ENCODE results near the gene NCAPH2. TPM values are rescaled to one million over a fixed set of nuclear protein-coding genes. Genes with fewer than 3 reads are reported as not detected.

Gene NCAPH2
- total RNA-seq, 1 experiment from 2014 or later = 80.3 TPM

- no peak for DNase-seq (ENCODE audit: low spot score)
- in situ Hi-C loops (cut with HindIII; ENCODE audit: low sequenced_read_pairs) = no loop called here
Measured at GRCh38 chr22:50542416-50542927, 34.4 kb downstream of the NCAPH2 start.

DNA sequence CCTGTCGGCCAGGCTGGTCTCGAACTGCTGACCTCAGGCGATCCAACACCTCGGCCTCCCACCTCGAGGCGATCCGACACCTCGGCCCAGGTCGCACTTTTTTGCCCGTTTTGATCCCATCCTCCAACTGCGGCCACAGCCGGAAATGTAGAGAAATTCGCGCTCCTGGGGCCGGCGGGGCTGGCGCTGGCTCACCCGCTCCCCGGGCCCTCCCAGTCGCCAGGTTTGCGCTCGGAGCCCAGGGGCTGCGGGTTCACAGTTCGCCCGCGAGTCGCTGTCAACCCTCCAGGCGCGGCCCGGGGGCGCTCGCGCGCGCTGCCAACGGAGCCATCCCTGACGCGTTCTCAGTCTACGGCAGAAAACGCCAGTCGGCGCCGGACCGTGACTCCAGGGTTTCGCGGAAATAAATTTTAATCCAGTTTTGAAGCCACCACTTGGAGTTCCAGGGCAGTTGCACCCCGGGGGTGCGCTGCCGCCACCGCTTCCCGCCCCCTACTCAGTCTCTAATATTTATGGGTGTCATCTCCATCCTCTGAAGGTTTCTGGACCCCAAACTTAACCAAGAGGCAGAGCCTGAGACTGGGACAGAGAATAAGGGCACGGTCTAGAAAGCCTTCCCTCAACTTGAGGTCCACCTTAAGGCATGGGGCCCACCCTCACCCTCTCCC lies 36.2 kb downstream of the NCAPH2 start:
- DNase-seq (ENCODE audit: low spot score) = peak; percentile 48
- in situ Hi-C loops (cut with HindIII; ENCODE audit: low sequenced_read_pairs) = no loop called here

GRCh38 chr22:50544746-50545253 lies 36.8 kb downstream of the NCAPH2 start:
- in situ Hi-C loops (cut with HindIII; ENCODE audit: low sequenced_read_pairs) = no loop called here
- DNase-seq (ENCODE audit: low spot score) = peak; percentile 32

- in situ Hi-C loops (cut with HindIII; ENCODE audit: low sequenced_read_pairs) = no loop called here
- DNase-seq (ENCODE audit: low spot score) = no peak
Measured at GRCh38 chr22:50545522-50546325, 37.7 kb downstream of the NCAPH2 start, which contains the start of gene KLHDC7B. Gene KLHDC7B, plus strand, starts transcription at chr22:50545899. Its CDS starts 345 bp downstream, at chr22:50546244.

DNA sequence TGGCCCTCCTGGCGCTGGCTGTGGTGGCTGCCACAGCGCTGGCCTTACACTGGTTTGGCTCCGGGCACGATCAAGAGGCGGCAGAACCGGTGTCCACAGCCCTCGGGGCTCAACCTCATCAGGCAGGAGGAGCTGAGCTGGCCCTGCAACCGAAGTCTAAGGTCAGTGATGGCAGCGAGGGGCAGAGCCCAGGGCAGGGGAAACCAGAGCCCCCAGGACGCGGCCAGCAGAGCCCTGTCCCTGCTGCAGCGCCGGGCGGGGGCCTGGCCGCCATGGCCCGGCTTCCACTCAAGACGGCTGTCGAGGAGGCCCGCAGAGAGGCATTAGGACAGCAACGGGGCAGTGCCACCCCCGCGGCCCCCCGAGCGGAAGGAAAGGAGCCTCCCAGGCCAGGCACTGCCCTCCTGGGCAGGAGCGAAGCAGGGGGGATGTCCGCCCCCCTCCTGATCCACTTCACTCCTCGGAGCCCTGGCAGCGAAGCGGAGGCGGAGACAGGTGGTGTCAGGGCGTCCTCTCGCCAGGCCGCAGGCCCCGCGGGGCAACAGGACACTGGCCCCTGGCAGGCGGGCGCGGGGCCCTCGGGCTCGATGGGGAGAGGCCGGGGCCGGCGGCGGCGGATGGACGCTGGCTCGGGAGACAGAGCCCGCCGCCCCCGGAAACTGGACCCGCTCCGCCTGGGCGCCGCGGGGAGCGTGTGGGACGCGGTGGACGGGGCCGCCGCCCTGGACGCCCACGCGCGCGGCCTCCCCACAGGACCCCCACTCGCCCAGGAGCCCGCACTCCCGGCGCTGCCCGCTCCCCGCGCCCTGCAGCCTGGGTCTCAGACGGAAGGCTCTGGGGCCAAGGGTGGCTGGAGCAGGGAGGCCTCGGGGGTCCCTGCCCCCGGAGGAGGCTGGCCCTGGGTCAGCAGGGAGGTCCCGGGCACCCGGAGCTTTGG lies 38.6 kb downstream of the NCAPH2 start:
- in situ Hi-C loops (cut with HindIII; ENCODE audit: low sequenced_read_pairs) = no loop called here
- no peak for DNase-seq (ENCODE audit: low spot score)

- in situ Hi-C loops (cut with HindIII; ENCODE audit: low sequenced_read_pairs) = no loop called here
- no peak for DNase-seq (ENCODE audit: low spot score)
Measured at GRCh38 chr22:50547263-50547985, 39.4 kb downstream of the NCAPH2 start.

DNA sequence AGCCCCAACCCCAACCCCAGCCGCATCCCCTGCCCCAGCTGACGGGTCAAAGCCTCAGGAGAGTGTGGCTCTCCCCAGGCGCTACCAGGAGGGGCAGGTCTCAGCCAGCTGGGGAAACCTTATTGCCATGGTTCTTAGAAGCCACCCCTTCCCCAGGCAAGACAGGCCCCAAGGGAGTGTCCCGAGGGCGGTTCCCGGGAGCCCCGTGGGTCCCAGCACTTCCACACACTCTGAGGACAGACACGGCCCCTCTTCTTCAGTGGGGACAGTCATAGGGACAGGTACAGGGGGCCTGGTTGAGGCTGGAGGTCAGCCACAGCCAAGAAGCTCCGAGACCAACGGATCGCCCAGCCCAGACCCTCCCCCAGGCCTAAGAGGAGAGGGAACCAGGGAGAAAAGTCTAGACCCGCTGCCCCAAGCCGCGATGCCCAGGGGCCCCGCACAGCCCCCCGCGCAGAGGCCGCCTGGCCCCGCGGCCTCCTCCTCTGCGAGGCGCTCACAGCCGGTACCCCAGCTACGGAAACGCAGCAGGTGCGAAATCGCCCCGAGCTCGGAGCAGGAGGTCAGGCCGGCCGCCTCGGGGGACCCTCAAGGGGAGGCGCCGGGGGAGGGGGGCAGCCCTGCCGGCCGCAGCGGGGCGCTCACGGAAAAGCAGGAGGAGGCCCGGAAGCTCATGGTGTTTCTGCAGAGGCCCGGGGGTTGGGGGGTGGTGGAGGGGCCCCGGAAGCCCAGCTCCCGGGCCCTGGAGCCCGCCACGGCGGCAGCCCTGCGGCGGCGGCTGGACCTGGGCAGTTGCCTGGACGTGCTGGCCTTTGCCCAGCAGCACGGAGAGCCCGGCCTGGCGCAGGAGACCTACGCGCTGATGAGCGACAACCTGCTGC lies 40.3 kb downstream of the NCAPH2 start:
- in situ Hi-C loops (cut with HindIII; ENCODE audit: low sequenced_read_pairs) = no loop called here
- no peak for DNase-seq (ENCODE audit: low spot score)

DNA sequence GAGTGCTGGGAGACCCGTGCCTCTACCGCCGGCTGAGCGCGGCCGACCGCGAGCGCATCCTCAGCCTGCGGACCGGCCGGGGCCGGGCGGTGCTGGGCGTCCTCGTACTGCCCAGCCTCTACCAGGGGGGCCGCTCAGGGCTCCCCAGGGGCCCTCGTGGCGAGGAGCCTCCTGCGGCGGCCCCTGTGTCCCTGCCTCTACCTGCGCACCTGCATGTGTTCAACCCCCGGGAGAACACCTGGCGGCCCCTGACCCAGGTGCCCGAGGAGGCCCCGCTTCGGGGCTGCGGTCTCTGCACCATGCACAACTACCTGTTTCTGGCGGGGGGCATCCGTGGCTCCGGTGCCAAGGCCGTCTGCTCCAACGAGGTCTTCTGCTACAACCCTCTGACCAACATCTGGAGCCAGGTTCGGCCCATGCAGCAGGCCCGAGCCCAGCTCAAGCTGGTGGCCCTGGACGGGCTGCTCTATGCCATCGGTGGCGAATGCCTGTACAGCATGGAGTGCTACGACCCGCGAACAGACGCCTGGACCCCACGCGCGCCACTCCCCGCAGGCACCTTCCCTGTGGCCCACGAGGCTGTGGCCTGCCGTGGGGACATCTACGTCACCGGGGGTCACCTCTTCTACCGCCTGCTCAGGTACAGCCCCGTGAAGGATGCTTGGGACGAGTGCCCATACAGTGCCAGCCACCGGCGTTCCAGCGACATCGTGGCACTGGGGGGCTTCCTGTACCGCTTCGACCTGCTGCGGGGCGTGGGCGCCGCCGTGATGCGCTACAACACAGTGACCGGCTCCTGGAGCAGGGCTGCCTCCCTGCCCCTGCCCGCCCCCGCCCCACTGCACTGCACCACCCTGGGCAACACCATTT lies 41.1 kb downstream of the NCAPH2 start:
- no peak for DNase-seq (ENCODE audit: low spot score)
- in situ Hi-C loops (cut with HindIII; ENCODE audit: low sequenced_read_pairs) = no loop called here

DNA sequence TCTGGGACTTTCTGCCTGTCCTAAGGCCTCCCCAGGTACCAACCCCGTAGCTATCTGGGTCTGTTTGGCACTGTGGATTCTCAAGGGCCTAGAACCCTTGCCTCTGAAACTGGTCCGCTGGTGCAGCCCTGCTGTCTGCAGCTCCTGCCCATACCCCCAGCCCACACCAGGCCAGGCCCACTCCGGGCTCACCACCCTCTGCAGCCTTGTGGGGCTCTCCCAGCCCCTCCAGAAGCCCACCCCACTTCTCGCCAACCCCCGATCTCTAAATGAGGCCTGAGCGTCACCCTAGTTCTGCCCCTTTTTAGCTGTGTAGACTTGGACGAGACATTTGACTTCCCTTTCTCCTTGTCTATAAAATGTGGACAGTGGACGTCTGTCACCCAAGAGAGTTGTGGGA lies 42.4 kb downstream of the NCAPH2 start:
- DNase-seq (ENCODE audit: low spot score) = no peak
- in situ Hi-C loops (cut with HindIII; ENCODE audit: low sequenced_read_pairs) = no loop called here

GRCh38 chr22:50551160-50551752 lies 43.2 kb downstream of the NCAPH2 start:
- DNase-seq (ENCODE audit: low spot score) = no peak
- in situ Hi-C loops (cut with HindIII; ENCODE audit: low sequenced_read_pairs) = no loop called here

- no peak for DNase-seq (ENCODE audit: low spot score)
Measured at GRCh38 chr22:50553310-50553709, 45.3 kb downstream of the NCAPH2 start.

DNA sequence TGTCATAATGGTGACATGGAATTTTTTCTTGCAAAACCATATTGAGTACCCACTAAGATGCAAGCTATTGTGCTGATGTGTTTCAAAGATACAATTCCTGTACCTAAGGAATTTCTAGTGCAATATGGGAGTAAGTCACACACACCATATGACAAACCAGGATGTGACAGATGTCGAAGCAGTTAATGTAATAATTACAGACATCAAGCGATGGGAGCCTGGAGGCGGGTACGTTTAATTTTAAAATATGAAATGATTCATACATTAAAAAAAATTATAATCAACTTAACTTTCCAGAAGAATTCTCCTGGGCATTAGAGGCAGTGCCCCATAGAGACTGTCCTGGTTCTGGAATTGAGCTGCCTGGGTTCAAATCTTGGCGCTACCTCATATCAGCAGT lies 48.7 kb downstream of the NCAPH2 start:
- DNase-seq (ENCODE audit: low spot score) = no peak
- in situ Hi-C loops (cut with HindIII; ENCODE audit: low sequenced_read_pairs) = no loop called here

More at GRCh38 chr22:50553310-50553709, 45.3 kb downstream of the NCAPH2 start:
- in situ Hi-C loops (cut with HindIII; ENCODE audit: low sequenced_read_pairs) = no loop called here

GRCh38 chr22:50560034-50560433 lies 52.0 kb downstream of the NCAPH2 start:
- in situ Hi-C loops (cut with HindIII; ENCODE audit: low sequenced_read_pairs) = no loop called here
- no peak for DNase-seq (ENCODE audit: low spot score)

DNA sequence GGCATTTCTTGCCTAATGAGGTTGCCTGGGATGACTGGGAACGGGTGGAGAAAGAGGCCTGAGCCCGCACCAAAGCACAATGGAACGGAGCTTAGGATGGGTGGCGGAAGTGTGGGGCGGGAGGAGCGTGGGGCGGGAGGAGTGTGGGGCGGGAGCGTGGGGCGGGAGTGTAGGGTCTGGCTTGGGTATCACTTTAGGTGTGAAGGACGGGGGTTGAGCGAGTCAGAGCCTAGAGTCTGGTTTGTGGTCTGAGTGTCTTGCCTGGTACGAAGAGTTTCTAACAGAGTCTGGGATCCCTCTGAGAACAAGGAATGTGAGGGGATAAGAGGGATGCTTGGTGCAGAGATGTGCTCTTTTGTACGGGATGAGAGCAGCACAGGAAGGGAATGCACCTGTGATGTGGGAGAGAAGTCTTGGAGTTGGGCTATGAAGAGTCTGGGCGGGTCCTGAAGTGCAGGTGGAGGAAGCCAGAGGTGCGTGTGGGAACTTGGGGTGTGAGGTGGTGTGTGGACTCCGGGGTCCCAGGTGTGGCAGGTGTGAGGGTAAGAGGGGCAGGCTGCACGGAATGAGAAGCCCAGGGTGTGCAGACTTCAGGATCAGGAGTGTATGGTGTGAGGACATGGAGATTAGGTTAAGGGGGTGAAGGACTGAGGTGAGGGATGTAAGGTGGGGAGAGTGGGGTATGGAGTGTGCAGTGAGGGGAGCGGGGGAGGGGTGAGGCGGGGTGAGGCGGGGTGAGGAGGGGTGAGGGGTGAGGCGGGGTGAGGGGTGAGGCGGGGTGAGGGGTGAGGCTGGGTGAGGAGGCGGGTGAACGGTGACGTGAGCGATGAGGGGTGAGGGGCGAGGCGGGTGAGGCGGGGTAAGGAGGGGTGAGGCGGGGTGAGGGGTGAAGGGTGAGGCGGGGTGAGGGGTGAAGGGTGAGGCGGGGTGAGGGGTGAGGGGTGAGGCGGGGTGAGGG lies 53.7 kb downstream of the NCAPH2 start:
- in situ Hi-C loops (cut with HindIII; ENCODE audit: low sequenced_read_pairs) = no loop called here
- DNase-seq (ENCODE audit: low spot score) = no peak

Measured in G401 (cell line).